Measurements from ENCODE around the gene PIR. TPM values are rescaled to one million over a fixed set of nuclear protein-coding genes. Genes with fewer than 3 reads are reported as not detected.

Gene PIR
- total RNA-seq, 1 donor from 2014 or later, result 13.0 TPM

GRCh38 chrX:15349046-15349445 lies 144.1 kb downstream of the PIR start:
- no peak overlapping the region for H3K4me3 ChIP-seq
- no peaks in the 10 kb centered on the region for H3K27me3 ChIP-seq (ENCODE audit: low read depth)
- H3K27ac ChIP-seq (replicated peaks), result peak overlapping the region; percentile 16
- H3K36me3 ChIP-seq, result peaks cover 14% of the 10 kb centered on the region
- TF ChIP-seq CTCF (IDR thresholded peaks at IDR 0.05; ENCODE audit: borderline replicate concordance), result peak; percentile 60
- intact Hi-C loops (cut with micrococcal nuclease), result loop anchor here (10.0 kb wide), 1 partner anchor 306 kb away; no protein-coding TSS in a partner anchor
- no peaks in the 10 kb centered on the region for H3K9me3 ChIP-seq (replicated peaks)
- H3K4me1 ChIP-seq, result no peaks in the 10 kb centered on the region
- no peak for DNase-seq

DNA sequence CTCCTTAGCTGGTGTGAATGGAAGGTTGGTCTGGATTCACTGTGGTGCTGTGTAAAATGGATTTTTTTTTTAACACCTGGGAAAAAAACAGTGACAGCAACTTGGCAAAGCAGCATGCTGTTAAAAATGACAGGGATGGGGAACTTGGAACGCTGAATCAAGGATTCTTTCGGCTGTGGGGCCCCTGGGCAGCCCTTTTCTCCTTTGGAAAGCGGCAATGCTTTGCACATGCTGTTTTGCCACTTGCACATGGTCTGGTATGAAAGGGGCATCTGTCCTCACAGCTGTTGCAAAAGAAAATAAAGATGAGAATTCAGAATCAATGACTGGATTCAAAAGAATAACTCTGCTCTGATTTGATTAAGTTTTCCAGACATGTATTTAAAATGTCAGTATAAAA lies 147.2 kb downstream of the PIR start:
- no peak overlapping the region for H3K27ac ChIP-seq (replicated peaks)

DNA sequence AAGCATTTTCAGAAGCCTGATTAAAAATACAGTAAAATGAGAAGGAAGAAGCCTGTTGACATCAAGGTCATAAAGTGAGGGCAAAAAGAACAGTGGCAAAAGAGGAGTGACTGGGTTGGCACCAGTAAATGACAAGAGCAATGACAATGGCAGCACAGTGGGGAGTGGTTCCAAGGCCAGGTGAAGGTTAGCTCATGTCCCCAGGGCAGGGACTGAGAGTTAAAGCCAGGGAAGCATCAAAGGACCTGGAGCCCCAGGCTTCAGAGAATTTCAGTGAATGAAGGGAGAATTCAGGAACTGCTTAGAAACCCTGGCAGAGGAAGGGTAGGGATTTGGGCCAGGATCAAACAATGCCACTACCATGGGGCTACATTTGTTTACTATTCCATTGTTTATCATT lies 149.0 kb downstream of the PIR start:
- intact Hi-C loops (cut with micrococcal nuclease), result loop anchor here (10.0 kb wide), 1 partner anchor 311 kb away; no protein-coding TSS in a partner anchor
- Histone ChIP-seq H3K36me3 (peaks cover 14% of the 10 kb centered on the region), H3K27me3 (ENCODE audit: low read depth) (no peaks in the 10 kb centered on the region)

More for the DNA sequence above, 147.2 kb downstream of the PIR start:
- Histone ChIP-seq H3K4me1 (no peaks in the 10 kb centered on the region), H3K4me3 (no peak overlapping the region), H3K9me3 (replicated peaks) (no peaks in the 10 kb centered on the region), H3K27me3 (ENCODE audit: low read depth) (no peaks in the 10 kb centered on the region), H3K36me3 (peaks cover 14% of the 10 kb centered on the region)
- intact Hi-C loops (cut with micrococcal nuclease), result loop anchor here (10.0 kb wide), 1 partner anchor 309 kb away; no protein-coding TSS in a partner anchor
- no peak for DNase-seq
- no peak for TF ChIP-seq CTCF (IDR thresholded peaks at IDR 0.05; ENCODE audit: borderline replicate concordance)

GRCh38 chrX:15343075-15343476 lies 150.1 kb downstream of the PIR start:
- H3K9me3 ChIP-seq (replicated peaks), result no peaks in the 10 kb centered on the region
- no peaks in the 10 kb centered on the region for H3K27me3 ChIP-seq (ENCODE audit: low read depth)
- no peak for TF ChIP-seq CTCF (IDR thresholded peaks at IDR 0.05; ENCODE audit: borderline replicate concordance)
- no peak for DNase-seq
- H3K27ac ChIP-seq (replicated peaks), result no peak overlapping the region
- intact Hi-C loops (cut with micrococcal nuclease), result loop anchor here (10.0 kb wide), 1 partner anchor 312 kb away; no protein-coding TSS in a partner anchor
- H3K4me1 ChIP-seq, result no peaks in the 10 kb centered on the region
- H3K4me3 ChIP-seq, result no peak overlapping the region
- peaks cover 14% of the 10 kb centered on the region for H3K36me3 ChIP-seq

More for the DNA sequence above, 149.0 kb downstream of the PIR start:
- DNase-seq, result no peak
- H3K4me1 ChIP-seq, result no peaks in the 10 kb centered on the region
- H3K4me3 ChIP-seq, result no peak overlapping the region
- H3K9me3 ChIP-seq (replicated peaks), result no peaks in the 10 kb centered on the region
- no peak for TF ChIP-seq CTCF (IDR thresholded peaks at IDR 0.05; ENCODE audit: borderline replicate concordance)
- H3K27ac ChIP-seq (replicated peaks), result no peak overlapping the region

DNA sequence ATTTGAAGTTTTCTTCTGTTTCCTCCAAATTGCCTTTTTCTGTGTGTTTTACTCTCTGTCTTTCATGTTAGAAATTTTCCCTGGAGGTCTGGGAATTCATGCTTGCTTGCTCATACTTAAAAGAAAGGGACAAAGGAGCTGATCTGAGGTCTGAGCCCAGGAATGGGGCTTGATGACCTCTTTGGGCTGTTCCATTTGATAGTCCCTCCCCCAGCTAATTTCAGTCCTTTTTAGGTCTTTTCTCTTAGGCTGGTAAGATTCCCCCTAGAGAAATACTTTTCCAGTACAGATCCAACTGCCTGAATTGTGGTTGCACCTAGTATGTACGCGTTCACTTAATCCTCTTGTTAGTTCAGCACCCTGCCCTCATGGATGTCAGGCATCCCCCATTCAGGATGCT lies 152.3 kb downstream of the PIR start:
- H3K27me3 ChIP-seq (ENCODE audit: low read depth), result no peaks in the 10 kb centered on the region
- H3K4me1 ChIP-seq, result peaks cover 9% of the 10 kb centered on the region
- no peak overlapping the region for H3K27ac ChIP-seq (replicated peaks)
- intact Hi-C loops (cut with micrococcal nuclease), result loop anchor here (10.0 kb wide), 1 partner anchor 314 kb away; no protein-coding TSS in a partner anchor
- H3K36me3 ChIP-seq, result peaks cover 4% of the 10 kb centered on the region
- TF ChIP-seq CTCF (IDR thresholded peaks at IDR 0.05; ENCODE audit: borderline replicate concordance), result no peak
- no peaks in the 10 kb centered on the region for H3K9me3 ChIP-seq (replicated peaks)
- no peak for DNase-seq
- no peak overlapping the region for H3K4me3 ChIP-seq

Data from left ventricle myocardium inferior (tissue), 1 donor.